GM19035 (cell line): Measurements from ENCODE around the gene ZNF688.
"Not testable (repeated sequence)": the region's sequence is repeated elsewhere in the genome, so short reads cannot be mapped to it uniquely, and the experiment has no call there.

Experiments used
- ATAC-seq: cut with Tn5 transposase; IDR thresholded peaks from one replicate; pipeline ENCODE4 v1.9.1; 2021; ENCODE audit not compliant: unreplicated experiment

The ZNF688 gene

DNA sequence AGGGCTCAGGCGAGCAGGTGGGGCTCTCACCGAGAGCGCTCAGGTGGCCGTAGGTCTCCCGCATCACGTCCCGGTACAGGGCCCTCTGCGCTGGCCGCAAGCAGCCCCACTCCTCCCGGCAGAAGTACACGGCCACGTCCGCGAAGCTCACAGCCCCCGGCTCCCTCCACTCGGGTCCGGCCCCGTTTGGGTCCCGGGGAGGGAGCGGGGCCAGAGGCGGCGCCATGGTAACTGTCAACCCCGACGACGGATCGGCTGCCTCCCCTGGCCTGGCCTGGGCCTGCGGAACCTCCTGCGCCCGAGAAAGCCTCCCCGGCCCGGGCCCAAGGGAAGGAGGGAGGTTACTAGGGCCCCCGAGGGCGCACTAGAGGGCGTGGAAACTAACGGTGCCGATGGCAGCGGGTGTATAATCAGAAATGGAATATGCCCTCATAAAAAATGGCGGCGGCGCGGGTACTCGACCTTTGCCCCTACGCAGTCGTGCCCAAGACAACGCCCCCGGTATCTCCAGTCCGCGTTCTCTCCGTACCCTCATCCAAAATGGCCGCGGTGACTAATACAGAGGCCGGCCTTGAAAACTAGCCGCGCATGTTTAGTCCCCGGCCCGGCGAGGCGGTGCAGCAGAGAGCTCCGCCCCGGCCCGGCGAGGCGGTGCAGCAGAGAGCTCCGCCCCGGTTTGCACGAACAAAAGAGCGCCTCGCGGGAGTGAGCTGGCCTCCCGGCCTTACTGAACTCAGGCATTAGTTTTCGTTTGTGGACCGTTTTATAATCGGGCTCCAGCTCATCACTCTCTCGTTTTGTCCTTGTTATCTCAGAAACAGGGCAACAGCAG is 13.3 kb downstream of the ZNF688 start, which contains the start of gene ZNF764:
Gene ZNF764 (minus strand): TSS at position 418 of the 832 bp plus-strand sequence. CDS start 192 bp downstream, at position 226.
- peak; percentile 93 for ATAC-seq

DNA sequence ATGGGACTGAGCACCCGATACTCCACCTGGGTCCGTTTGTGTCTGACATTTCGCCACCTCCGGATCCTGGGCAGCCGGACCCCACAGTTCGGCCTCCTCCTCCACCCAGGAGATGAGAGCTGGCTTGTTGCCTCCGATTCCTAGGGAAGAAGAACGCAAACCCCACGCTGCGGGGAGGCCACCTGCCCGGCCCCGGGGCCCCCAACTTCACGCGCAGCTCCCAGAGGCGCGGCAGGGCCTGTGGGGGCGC is 13.9 kb downstream of the ZNF688 start:
- ATAC-seq = peak; percentile 9

DNA sequence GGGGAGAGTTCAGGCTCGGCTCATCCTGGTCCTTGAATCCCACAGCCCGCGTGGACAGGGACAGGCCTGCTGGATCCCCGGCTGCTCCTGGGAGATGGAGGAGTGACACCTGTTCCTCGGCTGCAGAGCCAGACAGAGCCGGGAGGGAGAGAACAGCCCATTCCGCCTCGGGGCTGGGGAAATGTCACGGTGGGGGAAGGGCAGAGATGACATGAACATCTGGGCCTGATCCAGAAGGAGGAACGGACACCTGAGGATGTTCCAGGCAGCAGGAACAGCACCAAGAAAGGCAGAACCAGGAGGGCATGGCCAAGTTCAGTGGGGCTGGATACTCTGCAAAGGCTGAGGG is 15.4 kb downstream of the ZNF688 start:
- no peak for ATAC-seq

DNA sequence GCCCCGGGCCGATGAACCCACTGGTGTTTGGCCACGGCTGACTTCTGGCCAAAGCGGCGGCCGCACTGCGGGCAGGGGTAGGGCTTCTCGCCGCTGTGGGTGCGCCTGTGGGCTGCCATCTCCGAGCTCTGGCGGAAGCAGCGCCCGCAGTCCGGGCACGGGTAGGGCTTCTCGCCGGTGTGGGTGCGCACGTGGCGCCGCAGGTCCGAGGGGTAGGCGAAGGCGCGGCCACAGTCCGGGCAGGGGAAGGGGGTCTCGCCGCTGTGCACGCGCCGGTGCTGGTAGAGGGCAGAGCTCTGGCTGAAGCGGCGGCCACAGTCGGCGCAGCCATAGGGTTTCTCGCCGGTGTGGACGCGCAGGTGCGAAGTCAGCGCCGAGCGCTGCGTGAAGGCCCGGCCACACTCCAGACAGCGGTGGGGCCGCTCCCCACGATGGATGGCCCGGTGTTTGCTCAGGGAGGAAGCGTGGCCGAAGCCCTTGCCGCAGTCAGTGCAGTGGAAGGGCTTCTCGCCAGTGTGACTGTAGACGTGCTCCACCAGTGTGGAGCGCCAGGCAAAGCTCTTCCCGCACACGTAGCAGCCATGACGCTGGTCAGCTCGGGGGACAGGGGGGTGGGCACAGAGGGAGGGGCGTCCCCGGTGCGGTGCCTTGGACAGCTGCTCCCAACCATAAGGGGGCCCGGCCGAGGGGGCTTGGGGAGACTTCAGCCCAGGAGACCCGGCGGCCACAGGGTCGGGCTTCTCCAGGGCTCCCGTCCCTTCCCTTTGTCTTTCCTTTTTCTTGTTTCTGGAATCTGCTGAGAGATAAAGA is 16.0 kb downstream of the ZNF688 start:
- no peak for ATAC-seq

DNA sequence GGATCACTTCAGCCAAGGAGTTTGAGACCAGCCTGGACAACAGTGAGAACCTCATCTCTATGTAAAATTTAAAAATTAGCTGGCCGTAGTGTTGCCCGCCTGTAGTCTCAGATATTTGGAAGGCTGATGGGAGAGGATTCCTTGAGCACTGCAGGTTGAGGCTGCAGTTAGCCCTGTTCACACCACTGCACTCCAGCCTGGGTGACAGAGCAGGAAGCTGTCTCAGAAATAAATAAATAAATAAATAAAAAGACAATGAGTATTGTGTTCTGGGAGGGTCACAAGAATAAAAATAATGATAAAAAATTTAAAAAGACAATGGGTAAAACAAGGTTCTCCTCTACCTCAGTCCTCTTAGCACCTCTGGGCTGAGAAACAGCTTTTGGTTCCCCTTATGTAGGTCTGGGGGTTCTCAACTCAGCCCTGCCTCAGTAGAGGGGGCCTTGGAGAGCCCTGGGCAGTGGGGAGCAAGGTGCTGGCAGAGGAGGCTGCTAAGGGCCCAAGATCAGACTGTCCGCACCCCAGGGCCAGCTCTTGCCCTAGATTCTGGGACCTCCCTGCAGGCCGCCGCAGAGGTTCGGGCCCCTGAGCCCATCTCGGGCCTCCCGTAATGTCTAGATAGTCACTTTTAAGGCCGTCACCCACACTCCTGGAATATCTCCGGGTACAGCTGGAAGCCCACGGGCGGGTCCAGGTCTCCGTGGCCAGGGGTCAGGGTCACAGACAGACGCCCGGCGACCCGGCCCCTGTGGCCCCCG is 16.8 kb downstream of the ZNF688 start:
- ATAC-seq = no peak

DNA sequence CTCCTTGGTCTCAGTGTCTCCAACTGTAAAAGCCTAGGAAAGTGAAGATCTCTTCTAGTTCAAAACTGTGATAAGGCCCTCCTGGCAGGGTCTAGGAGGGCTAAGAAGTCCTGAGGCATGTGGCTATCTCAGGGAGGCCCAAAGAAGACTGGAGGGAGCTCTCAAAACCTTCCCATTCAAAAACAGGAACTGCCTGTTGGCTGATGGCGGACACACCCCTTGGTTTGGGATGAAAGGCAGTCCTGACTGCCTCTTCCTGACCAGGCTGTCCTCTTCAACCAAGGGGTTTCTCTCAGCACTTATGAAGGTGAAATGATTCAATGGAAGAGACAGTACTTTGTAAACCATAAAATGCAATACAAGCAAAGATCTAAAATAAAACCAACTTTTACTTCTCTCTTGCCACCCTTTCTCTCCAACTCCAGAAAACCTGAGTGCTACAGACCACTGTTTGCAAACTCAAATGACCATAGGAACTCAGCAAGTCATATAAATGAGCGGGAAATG is 18.1 kb downstream of the ZNF688 start:
- ATAC-seq = no peak

DNA sequence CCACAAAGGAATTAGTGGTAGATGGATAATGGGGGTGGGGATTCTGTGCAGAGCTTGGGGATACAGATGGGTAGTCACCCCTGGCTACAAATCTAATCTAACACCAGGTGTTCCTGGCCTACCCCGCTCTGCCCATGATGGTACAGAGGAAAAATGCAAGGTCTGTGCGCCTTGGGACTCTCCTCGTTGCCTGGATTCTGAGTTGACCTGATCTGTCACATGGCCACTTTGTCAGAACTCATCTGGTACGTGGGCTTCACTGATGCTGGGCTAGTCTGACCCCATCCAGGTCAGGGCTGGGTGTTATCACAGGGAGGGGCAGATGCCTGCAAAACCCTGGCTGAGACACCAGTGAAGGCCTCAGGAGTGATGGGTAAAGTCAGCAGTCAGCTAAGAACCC is 18.6 kb downstream of the ZNF688 start:
- ATAC-seq = no peak

DNA sequence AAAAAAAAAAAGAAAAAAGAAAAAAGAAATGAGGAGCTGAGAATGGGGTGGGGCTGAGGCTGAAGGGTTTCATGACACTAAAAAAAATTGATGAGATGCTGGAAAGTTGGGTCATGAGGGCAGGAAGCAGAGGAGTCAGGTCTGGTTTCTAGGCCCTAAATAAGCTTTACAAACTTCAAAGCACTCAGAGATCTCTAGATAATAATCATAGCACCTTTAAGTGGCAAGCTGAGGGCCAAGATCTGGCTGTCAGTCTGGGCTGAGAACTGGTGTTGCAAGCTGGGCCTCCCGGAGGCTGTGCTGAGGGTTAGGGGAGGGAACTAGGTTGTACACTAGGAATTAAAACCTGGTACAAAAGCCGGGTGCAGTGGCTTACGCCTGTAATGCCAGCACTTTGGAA is 19.7 kb downstream of the ZNF688 start:
- no peak for ATAC-seq

DNA sequence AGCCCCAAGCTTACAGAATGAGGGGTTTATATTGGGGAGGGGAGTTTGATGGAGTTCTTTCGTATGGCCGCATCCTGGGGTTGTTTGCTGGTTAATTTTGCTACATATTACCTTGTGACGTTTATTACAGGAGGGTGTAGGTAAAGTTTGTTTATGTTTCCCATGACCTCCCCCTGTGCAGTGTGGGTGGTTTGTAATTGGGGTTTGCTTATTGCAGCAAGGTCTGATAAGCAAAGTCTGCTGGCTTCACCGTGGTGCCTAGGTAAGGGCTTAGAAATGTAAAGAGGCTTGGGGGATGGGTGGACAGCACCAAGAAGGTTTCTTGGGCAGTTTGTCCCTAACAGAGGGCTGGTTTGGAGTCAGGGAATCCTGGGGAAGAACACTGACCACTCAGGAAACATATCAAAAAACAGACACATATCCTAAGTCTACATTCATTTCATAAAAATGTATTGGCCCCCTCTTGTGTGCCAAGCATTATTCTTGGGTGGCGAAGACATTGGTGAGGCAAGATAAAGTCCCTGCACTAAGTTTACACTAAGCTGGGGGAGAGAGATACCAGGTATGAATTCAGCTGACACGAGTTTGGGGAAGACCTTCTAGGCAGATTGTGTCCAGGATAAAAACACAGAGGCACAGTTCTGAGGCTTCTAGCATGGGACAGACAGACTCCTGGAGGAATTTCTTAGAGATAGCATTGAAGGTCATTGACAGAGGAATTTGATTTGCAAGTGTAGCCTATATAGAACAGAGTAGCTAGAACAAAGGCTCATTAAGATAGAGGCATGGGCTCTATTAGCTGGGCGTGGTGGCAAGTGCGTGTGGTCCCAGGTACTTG is 22.9 kb downstream of the ZNF688 start:
- no peak for ATAC-seq

DNA sequence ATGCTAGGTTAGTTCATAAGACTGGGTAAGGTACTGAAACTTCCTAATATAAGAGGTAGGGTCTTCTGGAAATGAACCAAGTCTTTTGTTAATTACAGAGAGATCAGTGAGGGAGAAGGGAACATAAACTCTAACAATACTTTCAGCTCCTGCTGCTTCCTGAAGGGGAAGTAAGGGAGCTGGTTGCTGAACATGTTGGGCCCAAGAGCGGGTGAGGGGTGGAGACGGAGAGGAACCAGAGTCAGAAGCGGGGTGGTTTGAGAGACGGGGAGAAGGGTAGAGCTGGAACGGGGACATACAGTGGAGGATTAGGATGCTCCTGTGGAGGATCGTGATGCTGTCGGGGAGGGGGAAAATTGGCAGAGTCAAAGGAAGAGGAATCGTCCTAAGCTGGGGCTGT is 25.4 kb downstream of the ZNF688 start:
- no peak for ATAC-seq

DNA sequence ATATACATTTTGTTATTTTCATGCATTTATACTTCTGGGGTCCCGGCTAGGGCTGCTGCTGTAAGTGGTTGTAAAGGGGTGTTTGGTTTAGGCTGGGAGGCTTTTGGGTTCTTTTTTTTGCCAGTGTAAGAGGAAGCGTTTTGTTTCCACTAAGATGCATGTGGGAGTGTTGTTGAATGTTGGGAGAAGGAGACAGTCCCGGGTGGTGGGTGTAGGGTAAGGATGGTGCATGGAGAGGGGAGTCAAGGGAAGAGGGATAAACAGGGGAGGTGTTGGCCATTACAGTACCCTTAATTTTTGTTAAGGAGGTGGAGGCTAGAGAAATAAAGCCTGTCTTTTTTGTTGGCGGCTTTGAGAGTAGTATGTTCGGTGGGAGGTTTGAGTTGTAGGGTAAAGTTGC is 28.4 kb downstream of the ZNF688 start:
- no peak for ATAC-seq

DNA sequence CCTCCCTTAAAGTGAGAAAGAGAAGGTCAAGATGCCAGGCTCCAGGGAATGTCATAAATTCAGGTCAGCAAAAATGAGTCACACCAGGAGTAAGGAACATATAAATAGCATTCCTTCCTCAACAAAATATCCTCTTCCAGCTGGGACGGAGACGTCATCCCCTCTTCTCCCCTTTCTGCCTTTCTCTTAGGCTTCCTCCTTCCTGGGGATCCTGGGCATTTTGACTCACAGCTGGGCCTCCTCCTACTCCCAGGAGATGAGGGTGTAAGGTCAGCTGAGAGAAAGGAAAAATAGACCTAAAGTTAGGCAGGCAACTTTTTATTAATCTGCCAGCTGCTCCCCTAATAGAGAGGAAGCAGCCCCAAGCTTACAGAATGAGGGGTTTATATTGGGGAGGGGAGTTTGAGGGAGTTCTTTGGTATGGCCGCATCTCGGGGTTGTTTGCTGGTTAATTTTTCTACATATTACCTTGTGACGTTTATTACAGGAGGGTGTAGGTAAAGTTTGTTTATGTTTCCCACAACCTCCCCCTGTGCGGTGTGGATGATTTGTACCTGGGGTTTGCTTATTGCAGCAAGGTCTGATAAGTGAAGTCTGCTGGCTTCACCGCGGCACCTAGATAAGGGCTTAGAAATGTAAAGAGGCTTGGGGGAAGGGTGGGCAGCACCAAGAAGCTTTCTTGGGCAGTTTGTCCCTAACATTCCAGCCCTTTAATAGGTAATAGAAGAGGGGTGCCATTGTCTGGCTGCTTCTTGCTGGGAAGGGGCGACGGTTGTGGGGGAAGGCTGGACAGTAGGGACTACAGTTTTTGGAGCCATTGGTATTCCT is 29.8 kb downstream of the ZNF688 start:
- ATAC-seq = no peak

DNA sequence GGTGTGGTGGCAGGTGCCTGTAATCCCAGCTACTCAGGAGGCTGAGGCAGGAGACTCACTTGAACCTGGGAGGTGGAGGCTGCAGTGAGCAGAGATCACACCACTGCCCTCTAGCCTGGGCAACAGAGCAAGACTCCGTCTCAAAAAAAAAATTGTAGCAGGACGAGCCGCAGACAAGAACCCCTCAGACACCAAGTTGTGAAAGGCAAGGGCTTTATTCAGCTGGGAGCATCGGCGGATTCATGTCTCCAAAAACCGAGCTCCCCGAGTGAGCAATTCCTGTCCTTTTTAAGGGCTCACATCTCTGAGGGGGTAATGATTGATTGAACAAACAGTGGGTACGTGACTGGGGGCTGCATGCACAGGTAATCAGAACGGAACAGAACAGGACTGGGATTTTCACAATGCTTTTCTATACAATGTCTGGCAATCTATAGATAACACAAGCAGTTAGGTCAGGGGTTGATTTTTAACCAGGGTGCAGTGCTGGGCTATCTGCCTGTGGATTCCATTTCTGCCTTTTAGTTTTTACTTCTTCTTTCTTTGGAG is 30.5 kb downstream of the ZNF688 start:
- ATAC-seq = not testable (repeated sequence)

DNA sequence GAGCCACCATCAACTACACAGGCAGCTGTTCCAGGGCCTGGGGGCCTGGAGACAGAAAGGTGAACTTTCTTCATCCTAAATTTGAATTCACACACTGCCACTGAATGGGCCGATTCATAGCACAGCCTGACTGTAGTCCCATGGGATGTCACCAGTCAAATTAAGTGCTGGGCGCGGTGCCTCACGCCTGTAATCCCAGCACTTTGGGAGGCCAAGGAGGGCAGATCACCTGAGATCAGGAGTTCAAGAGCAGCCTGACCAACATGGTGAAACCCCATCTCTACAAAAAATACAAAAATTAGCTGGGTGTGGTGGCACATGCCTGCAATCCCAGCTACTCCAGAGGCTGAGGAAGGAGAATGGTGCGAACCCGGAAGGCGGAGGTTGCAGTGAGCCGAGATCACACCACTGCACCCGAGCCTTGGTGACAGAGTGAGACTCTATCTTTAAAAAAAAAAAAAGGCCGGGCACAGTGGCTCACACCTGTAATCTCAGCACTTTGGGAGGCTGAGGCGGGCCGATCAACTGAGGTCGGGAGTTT is 31.5 kb downstream of the ZNF688 start:
- not testable (repeated sequence) for ATAC-seq

DNA sequence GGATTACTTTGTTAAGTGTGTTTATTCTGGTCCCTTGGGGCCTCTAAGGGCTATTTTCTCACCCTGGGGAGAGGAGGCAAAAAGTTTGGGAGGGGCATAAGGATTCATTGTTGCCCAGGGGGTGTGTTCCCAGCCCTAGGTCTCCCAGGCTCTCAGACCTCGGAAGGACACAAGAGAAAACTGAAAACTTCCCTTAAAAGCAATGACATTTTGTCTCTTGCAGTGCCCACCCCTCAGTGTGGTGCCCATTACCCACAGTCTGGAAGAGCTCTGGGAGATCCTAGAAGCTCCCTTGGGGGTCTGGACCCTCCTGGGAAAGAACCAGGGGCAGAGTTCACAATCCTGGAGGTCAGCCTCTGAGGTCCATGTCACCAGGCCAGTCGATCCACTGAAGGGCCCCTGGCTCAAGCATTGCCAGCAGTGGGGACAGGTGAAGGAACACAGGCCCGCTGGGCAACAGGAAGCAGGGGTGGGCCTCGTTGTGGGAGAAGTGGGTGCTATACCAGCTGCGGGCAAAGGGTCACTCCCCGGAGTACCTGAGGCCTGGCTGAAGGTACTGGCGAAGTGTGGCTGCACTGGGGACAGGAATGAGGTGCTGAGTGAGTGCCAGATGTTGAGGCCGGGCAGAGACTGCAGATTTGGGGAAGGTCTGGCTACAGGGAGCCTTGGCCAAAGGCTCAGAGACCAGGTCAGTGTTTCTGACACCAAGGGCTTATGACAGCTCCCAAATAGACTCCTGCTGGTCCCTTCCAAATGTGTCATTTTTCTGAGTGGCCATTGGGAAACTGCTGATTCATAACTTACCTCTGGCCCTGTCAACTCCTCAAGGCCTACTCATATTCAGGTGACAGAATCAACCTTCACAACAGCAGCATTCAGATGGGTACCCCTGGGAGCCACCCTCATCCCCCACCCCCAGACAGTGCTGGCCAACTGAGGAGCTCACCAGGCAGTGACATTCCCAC is 32.2 kb downstream of the ZNF688 start:
- ATAC-seq = no peak

DNA sequence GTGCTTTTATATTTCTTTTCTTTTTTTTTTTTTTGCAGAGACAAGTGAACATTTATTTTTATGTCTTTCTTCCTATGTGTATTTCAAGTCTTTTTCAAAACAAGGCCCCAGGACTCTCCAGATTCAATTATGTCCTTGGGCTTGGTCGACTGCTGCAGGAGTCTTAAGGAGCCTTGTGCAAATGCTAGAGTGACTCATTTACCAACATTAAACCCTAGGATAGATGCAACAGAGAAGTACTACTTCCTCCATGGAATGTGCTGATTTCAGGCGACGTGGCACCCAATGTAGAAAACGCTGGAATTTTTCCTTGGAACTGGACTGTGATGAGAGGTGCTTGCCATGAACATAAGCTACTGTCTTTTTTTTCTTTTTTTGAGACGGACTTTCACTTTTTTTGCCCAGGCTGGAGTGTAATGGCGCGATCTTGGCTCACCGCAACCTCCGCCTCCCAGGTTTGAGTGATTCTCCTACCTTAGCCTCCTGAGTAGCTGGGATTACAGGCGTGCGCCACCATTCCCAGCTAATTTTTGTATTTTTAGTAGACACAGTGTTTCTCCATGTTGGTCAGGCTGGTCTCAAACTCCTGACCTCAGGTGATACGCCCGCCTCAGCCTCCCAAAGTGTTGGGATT is 35.0 kb downstream of the ZNF688 start:
- ATAC-seq = not testable (repeated sequence)

DNA sequence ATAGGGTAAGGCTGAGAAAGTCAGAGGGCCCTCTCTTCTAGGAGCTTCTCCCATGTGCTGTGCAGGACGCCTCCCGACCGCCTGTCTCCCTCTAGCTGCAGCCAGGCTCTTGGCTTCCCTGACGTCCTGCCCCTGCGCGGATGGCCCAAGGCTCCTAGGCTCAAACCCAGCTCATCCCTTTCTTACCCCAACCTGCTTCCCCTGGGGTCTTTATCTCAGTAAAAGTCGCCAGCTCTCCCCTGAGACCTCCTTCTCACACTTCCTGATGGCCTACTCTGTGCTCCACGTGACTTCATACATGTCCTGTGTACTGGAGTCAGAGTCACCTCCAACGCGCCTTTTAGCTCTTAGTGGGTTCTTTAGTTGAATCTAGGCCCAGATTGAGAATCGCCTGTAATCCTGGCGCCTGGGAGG is 35.7 kb downstream of the ZNF688 start:
- ATAC-seq = no peak
